MM.1S (cell line): Measurements from ENCODE around the gene CFAP300.

Source experiments
- DNase-seq: peaks from one replicate; pipeline ENCODE4 v3.0.0-alpha.2; 2015
- H2AFZ ChIP-seq: fragments of 300-600 bp; sonication (generic); 2 replicates; pipeline ENCODE4 v1.6.0; 2016; ENCODE audit warnings: antibody characterized with exemption, low read length
- H3F3A ChIP-seq: fragments of 300-600 bp; sonication (generic); 2 replicates; pipeline ENCODE4 v1.6.1; 2016; ENCODE audit warnings: mild to moderate bottlenecking, antibody characterized with exemption, low read length, moderate library complexity, mixed read lengths; ENCODE audit not compliant: insufficient read depth
- H3K27ac ChIP-seq: fragments of 300-600 bp; sonication (generic); 2 replicates; pipeline ENCODE4 v1.5.1; 2016; ENCODE audit warnings: mild to moderate bottlenecking, low read length
- H3K27me3 ChIP-seq: fragments of 300-600 bp; sonication (generic); replicated peaks from 2 replicates; pipeline ENCODE4 v1.6.0; 2016; ENCODE audit warnings: low read length; ENCODE audit not compliant: insufficient read depth
- H3K36me3 ChIP-seq: fragments of 300-600 bp; sonication (generic); replicated peaks from 2 replicates; pipeline ENCODE4 v1.6.1; 2016; ENCODE audit warnings: mild to moderate bottlenecking, low read length, mixed read lengths; ENCODE audit not compliant: insufficient read depth
- H3K4me1 ChIP-seq: fragments of 300-600 bp; sonication (generic); 2 replicates; pipeline ENCODE4 v1.6.1; 2016; ENCODE audit warnings: low read length, mixed read lengths
- H3K4me2 ChIP-seq: fragments of 300-600 bp; sonication (generic); 2 replicates; pipeline ENCODE4 v1.6.0; 2016; ENCODE audit warnings: low read depth, low read length
- H3K4me3 ChIP-seq: fragments of 300-600 bp; sonication (generic); 2 replicates; pipeline ENCODE4 v1.5.1; 2016; ENCODE audit warnings: low read length, mixed read lengths
- H3K79me2 ChIP-seq: fragments of 300-600 bp; sonication (generic); 2 replicates; pipeline ENCODE4 v1.6.1; 2016; ENCODE audit warnings: mixed run types, low read length, mixed read lengths
- H3K9ac ChIP-seq: fragments of 300-600 bp; sonication (generic); 2 replicates; pipeline ENCODE4 v1.6.1; 2016; ENCODE audit warnings: low read length, mixed read lengths
- H3K9me2 ChIP-seq: fragments of 300-600 bp; sonication (generic); replicated peaks from 2 replicates; pipeline ENCODE4 v1.6.1; 2016; ENCODE audit warnings: mild to moderate bottlenecking, low read length, mixed read lengths; ENCODE audit not compliant: insufficient read depth
- H3K9me3 ChIP-seq: fragments of 300-600 bp; sonication (generic); replicated peaks from 2 replicates; pipeline ENCODE4 v1.6.1; 2016; ENCODE audit warnings: mild to moderate bottlenecking, low read length, mixed read lengths; ENCODE audit not compliant: insufficient read depth
- H4K20me1 ChIP-seq: fragments of 300-600 bp; sonication (generic); 2 replicates; pipeline ENCODE4 v1.6.1; 2016; ENCODE audit warnings: mild to moderate bottlenecking, low read length, moderate library complexity, mixed read lengths; ENCODE audit not compliant: insufficient read depth
- EZH2 ChIP-seq: fragments of 300-600 bp; sonication (generic); optimal IDR thresholded peaks from 2 replicates; pipeline ENCODE3; 2017; ENCODE audit warnings: low read depth, mild to moderate bottlenecking, antibody characterized with exemption, low read length, mixed read lengths
- EZH2phosphoT487 ChIP-seq: fragments of 300-600 bp; sonication (generic); IDR thresholded peaks from 2 replicates; pipeline ENCODE4 v1.6.1; 2018; ENCODE audit warnings: antibody characterized with exemption, low read length
- TF ChIP-seq, protein P1 (sequence below): fragments of 300-600 bp; sonication (generic); IDR thresholded peaks from 2 replicates; pipeline ENCODE4 v1.5.1; 2016; ENCODE audit warnings: antibody characterized with exemption, low read length, mixed read lengths

Gene CFAP300

DNA sequence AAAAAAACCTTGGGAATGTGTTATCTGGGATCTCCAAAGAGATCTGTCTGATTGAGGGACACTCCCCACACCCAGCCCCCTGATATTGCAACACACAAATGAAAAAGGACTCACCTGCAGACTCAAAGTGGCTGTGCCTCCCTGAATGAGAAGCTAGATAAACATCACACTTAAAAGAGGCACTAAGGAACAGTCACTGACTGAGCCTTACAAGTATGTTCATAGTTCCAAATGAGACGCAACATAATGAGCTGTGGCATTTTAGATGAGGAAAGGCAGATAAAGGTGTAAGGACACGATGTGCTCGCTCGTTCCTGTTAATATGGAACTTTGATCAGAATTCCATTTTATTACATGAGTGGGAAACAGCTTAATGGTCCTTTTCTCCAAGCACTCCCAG, 21.0 kb upstream of the CFAP300 start:
- Histone ChIP-seq H3K4me1 (no peaks in the 10 kb centered on the region), H3F3A (no peaks in the 10 kb centered on the region), H3K9me2 (no peaks in the 10 kb centered on the region), H3K36me3 (no peaks in the 10 kb centered on the region), H3K9me3 (no peaks in the 10 kb centered on the region), H3K27me3 (no peaks in the 10 kb centered on the region), H3K9ac (no peak overlapping the region), H3K4me3 (no peak overlapping the region), H3K27ac (no peak overlapping the region), H4K20me1 (no peaks in the 10 kb centered on the region), H3K4me2 (no peak overlapping the region), H3K79me2 (no peaks in the 10 kb centered on the region), H2AFZ (no peak overlapping the region)
- no peak for DNase-seq
- TF ChIP-seq EZH2 (no peak), EZH2phosphoT487 (no peak)
- TF ChIP-seq, protein P1, sequence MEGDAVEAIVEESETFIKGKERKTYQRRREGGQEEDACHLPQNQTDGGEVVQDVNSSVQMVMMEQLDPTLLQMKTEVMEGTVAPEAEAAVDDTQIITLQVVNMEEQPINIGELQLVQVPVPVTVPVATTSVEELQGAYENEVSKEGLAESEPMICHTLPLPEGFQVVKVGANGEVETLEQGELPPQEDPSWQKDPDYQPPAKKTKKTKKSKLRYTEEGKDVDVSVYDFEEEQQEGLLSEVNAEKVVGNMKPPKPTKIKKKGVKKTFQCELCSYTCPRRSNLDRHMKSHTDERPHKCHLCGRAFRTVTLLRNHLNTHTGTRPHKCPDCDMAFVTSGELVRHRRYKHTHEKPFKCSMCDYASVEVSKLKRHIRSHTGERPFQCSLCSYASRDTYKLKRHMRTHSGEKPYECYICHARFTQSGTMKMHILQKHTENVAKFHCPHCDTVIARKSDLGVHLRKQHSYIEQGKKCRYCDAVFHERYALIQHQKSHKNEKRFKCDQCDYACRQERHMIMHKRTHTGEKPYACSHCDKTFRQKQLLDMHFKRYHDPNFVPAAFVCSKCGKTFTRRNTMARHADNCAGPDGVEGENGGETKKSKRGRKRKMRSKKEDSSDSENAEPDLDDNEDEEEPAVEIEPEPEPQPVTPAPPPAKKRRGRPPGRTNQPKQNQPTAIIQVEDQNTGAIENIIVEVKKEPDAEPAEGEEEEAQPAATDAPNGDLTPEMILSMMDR = no peak

DNA sequence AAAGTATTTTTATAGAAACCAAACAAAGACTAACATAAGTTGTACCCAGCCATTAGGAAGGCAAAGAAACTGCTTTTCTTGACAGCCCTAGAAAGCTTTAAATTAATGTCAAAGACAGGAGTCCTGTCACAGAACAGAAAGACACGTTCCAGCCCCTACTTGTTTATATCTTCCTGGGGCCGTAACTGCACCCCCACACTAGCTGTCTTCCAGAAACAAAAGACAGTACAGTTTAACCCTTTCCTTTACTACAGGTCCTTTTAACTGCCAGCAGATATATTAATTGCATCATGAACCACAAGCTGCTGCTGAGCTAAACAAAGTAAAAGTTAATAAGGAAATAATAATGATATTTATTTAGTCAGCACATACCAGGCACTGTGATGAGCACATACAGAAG, 20.3 kb upstream of the CFAP300 start:
- Histone ChIP-seq H3K4me2 (no peak overlapping the region), H2AFZ (no peak overlapping the region), H3K4me3 (no peak overlapping the region), H3K9me2 (no peaks in the 10 kb centered on the region), H3K27me3 (no peaks in the 10 kb centered on the region), H3K36me3 (no peaks in the 10 kb centered on the region), H4K20me1 (no peaks in the 10 kb centered on the region), H3K9ac (no peak overlapping the region), H3K79me2 (no peaks in the 10 kb centered on the region), H3K27ac (no peak overlapping the region), H3K9me3 (no peaks in the 10 kb centered on the region), H3K4me1 (no peaks in the 10 kb centered on the region), H3F3A (no peaks in the 10 kb centered on the region)
- no peak for DNase-seq
- no peak for TF ChIP-seq EZH2
- no peak for TF ChIP-seq EZH2phosphoT487
- TF ChIP-seq, protein P1 = no peak

DNA sequence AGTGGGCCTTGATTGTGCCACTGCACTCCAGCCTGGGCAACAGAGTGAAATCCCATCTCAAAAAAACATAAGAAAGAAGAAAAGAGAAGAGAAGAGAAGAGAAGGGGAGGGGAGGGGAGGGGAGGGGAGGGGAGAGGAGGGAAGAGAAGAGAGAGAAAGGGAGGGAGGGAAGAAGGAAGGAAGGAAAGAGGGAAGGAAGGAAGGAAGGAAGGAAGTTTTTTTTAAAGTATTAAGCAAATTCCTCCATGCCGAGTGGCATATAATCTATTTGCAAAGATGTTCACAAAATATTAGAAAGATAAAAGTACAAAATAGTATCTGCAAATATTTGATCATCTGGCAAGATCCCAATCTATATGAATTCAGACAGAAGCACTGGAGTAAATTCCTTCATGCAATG, 10.5 kb upstream of the CFAP300 start:
- Histone ChIP-seq H3K27me3 (no peaks in the 10 kb centered on the region), H3F3A (no peaks in the 10 kb centered on the region), H3K9ac (no peak overlapping the region), H3K79me2 (no peaks in the 10 kb centered on the region), H3K9me3 (no peaks in the 10 kb centered on the region), H3K4me3 (no peak overlapping the region), H3K4me1 (no peaks in the 10 kb centered on the region), H3K36me3 (no peaks in the 10 kb centered on the region), H2AFZ (no peak overlapping the region), H3K4me2 (no peak overlapping the region), H4K20me1 (no peaks in the 10 kb centered on the region), H3K27ac (no peak overlapping the region), H3K9me2 (no peaks in the 10 kb centered on the region)
- DNase-seq = no peak
- no peak for TF ChIP-seq EZH2
- TF ChIP-seq EZH2phosphoT487 = no peak
- TF ChIP-seq, protein P1 = no peak
